Calu3 (cell line): Measurements from ENCODE around the gene MROH9. TPM values are rescaled to one million over a fixed set of nuclear protein-coding genes. Genes with fewer than 3 reads are reported as not detected.
"Not testable (repeated sequence)": the region's sequence is repeated elsewhere in the genome, so short reads cannot be mapped to it uniquely, and the experiment has no call there.

Experiments used
- BruUV-seq: library from RNA; stranded (reverse); fragments of 400-500 nt; replicated peaks from 2 replicates; lab custom pipeline; 2021; lab: Mats Ljungman, UMichigan
- CTCF ChIA-PET: fragments of 300-600 bp; sonication (Branson Sonifier 250); formaldehyde crosslinking; loops from one replicate; lab custom pipeline; 2022; ENCODE audit warnings: antibody characterized with exemption; lab: Charles Lee
- DNase-seq: peaks from one replicate; pipeline ENCODE4 v3.0.0; 2022
- H3K27ac Mint-ChIP-seq: one replicate; pipeline ENCODE4 v1.8.0; 2022; ENCODE audit warnings: mixed read lengths; ENCODE audit not compliant: unreplicated experiment
- H3K27me3 Mint-ChIP-seq: one replicate; pipeline ENCODE4 v1.8.0; 2022; ENCODE audit warnings: mixed read lengths; ENCODE audit not compliant: unreplicated experiment
- H3K36me3 Mint-ChIP-seq: one replicate; pipeline ENCODE4 v1.8.0; 2022; ENCODE audit warnings: mild to moderate bottlenecking, moderate library complexity, mixed read lengths; ENCODE audit not compliant: insufficient read depth, unreplicated experiment
- H3K4me1 Mint-ChIP-seq: one replicate; pipeline ENCODE4 v1.8.0; 2022; ENCODE audit warnings: mild to moderate bottlenecking, low read depth, mixed read lengths; ENCODE audit not compliant: unreplicated experiment
- H3K4me3 Mint-ChIP-seq: one replicate; pipeline ENCODE4 v1.8.0; 2022; ENCODE audit warnings: mild to moderate bottlenecking, low read depth, moderate library complexity, mixed read lengths; ENCODE audit not compliant: unreplicated experiment
- H3K9me3 Mint-ChIP-seq: one replicate; pipeline ENCODE4 v1.8.0; 2022; ENCODE audit warnings: low read depth, mixed read lengths; ENCODE audit not compliant: unreplicated experiment
- intact Hi-C: fragments of 100-400 bp; cut with micrococcal nuclease; formaldehyde crosslinking; loops from one replicate; pipeline ENCODE4 v1.10.0; 2022; ENCODE audit not compliant: unreplicated experiment
- total RNA-seq: library from RNA; stranded (reverse); gene quantifications from 2 replicates; pipeline ENCODE4 v1.2.3, GENCODE V29; 2022
- TF ChIP-seq, protein P1 (sequence below): fragments of 200-600 bp; IDR thresholded peaks from one replicate; pipeline ENCODE4 v1.8.0; 2022; ENCODE audit warnings: antibody characterized with exemption; ENCODE audit not compliant: unreplicated experiment

Gene MROH9
- total RNA-seq, 1 experiment from 2014 or later = not detected

DNA sequence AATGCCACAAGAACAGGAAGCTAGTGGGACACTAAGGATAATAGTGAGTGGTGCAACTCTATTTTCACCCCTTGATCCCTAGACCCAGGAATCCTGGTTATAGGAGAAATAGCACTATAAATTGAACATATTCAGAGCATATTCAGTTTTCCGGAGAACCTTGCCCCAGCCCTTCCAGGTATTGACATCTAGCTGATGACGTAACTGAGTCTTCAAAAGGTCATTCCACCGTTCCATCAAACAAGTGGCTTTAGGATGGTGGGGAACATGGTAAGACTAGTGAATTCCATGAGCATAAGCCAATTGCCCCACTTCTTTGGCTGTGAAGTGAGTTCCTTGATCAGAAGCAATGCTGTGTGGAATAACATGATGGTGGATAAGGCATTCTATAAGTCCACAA, 2.9 kb downstream of the MROH9 start:
- no TSS peak for BruUV-seq
- DNase-seq = no peak
- Mint-ChIP-seq H3K27ac (no peak overlapping the region), H3K27me3 (no peaks in the 10 kb centered on the region), H3K4me3 (no peak overlapping the region), H3K36me3 (no peaks in the 10 kb centered on the region), H3K4me1 (no peaks in the 10 kb centered on the region), H3K9me3 (peaks cover 3% of the 10 kb centered on the region)
- TF ChIP-seq, protein P1, sequence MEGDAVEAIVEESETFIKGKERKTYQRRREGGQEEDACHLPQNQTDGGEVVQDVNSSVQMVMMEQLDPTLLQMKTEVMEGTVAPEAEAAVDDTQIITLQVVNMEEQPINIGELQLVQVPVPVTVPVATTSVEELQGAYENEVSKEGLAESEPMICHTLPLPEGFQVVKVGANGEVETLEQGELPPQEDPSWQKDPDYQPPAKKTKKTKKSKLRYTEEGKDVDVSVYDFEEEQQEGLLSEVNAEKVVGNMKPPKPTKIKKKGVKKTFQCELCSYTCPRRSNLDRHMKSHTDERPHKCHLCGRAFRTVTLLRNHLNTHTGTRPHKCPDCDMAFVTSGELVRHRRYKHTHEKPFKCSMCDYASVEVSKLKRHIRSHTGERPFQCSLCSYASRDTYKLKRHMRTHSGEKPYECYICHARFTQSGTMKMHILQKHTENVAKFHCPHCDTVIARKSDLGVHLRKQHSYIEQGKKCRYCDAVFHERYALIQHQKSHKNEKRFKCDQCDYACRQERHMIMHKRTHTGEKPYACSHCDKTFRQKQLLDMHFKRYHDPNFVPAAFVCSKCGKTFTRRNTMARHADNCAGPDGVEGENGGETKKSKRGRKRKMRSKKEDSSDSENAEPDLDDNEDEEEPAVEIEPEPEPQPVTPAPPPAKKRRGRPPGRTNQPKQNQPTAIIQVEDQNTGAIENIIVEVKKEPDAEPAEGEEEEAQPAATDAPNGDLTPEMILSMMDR = no peak
- intact Hi-C loops = no loop called here
- CTCF ChIA-PET = no interaction called here

DNA sequence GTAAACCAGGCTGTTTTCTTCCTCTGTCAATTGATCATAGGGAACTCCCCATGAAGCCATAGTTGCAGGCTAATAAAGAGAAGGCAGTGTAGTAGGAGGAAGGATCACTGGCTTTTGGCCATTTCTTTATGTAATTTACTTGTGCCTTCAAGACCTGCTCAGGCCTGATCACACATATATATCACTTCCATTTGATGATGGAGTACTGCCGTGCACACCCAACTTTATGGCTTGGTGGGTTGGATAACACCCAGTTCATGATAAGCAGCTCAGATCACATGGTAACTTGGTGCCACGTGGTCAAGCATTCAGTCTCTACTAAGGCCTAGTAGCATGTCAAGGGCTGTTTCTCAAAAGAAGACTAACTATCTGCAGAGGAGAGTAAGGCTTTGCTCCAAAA, 4.1 kb downstream of the MROH9 start:
- H3K4me3 Mint-ChIP-seq = no peak overlapping the region
- no TSS peak for BruUV-seq
- peaks cover 3% of the 10 kb centered on the region for H3K9me3 Mint-ChIP-seq
- no peaks in the 10 kb centered on the region for H3K36me3 Mint-ChIP-seq
- DNase-seq = no peak
- H3K4me1 Mint-ChIP-seq = no peaks in the 10 kb centered on the region
- TF ChIP-seq, protein P1 = no peak
- CTCF ChIA-PET = no interaction called here
- peaks cover 2% of the 10 kb centered on the region for H3K27me3 Mint-ChIP-seq
- intact Hi-C loops = no loop called here
- no peak overlapping the region for H3K27ac Mint-ChIP-seq

DNA sequence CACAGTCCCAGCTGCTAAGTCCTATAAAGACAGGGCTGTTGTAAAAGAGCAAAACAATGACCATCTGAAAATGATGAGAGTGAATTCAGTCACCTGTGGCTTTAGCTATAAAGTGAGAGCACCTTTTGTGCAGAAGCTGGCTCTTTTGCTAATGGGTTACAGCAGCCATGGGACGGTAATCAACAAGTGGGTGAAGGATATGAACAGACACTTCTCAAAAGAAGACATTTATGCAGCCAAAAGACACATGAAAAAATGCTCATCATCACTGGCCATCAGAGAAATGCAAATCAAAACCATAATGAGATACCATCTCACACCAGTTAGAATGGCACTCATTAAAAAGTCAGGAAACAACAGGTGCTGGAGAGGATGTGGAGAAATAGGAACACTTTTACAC, 16.4 kb downstream of the MROH9 start:
- peaks cover 31% of the 10 kb centered on the region for H3K27me3 Mint-ChIP-seq
- DNase-seq, CTCF ChIA-PET, BruUV-seq, intact Hi-C loops, H3K4me1 Mint-ChIP-seq, H3K9me3 Mint-ChIP-seq, H3K36me3 Mint-ChIP-seq, H3K27ac Mint-ChIP-seq, H3K4me3 Mint-ChIP-seq: not testable (repeated sequence)

DNA sequence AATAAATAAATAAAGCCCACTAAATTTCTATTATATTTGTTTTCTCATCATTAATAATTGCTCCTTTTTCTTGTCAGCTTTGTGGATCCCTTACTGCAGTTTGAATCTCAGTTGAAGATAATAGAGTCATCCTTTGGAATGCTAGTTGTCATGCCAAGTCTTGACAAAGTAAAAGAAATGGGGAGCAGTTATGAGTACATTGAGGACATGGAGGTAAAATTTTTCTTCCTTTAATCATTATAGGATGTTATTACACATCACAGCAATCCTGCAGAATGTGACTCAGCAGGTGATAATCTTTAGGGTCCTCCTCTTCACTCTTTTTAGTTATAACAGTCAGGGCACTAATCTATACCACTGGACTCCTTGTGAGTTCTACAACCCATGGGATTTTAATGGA, 24.1 kb downstream of the MROH9 start:
- no TSS peak for BruUV-seq
- CTCF ChIA-PET = no interaction called here
- no peaks in the 10 kb centered on the region for H3K9me3 Mint-ChIP-seq
- TF ChIP-seq, protein P1 = no peak
- H3K4me1 Mint-ChIP-seq = no peaks in the 10 kb centered on the region
- H3K27ac Mint-ChIP-seq = no peak overlapping the region
- DNase-seq = no peak
- H3K4me3 Mint-ChIP-seq = no peak overlapping the region
- intact Hi-C loops = no loop called here
- H3K27me3 Mint-ChIP-seq = peaks cover 11% of the 10 kb centered on the region
- H3K36me3 Mint-ChIP-seq = no peaks in the 10 kb centered on the region

DNA sequence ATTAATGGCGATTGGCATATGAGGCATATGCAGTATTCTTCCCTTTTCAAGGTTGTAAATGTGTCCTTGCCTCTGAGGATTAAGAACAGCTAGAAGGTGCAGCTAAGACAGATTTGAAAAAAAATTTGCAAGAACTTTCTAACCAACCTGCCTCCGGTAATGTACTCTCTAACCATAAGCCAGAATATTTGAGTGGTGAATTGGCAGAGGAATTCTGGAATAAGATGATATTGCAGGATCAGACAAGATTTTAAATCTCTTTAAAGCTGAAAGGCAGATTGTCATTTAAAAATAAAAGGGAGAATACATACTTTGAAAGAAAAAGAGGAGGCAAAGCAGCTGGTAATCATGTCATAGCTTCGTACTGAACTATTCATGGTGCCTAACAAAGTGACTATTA, 29.2 kb downstream of the MROH9 start:
- no peaks in the 10 kb centered on the region for H3K9me3 Mint-ChIP-seq
- no peak overlapping the region for H3K27ac Mint-ChIP-seq
- no peaks in the 10 kb centered on the region for H3K4me1 Mint-ChIP-seq
- H3K4me3 Mint-ChIP-seq = no peak overlapping the region
- BruUV-seq = no TSS peak
- intact Hi-C loops = loop anchor here (10.0 kb wide), 1 partner anchor 440 kb away; no protein-coding TSS in a partner anchor
- H3K36me3 Mint-ChIP-seq = no peaks in the 10 kb centered on the region
- peaks cover 11% of the 10 kb centered on the region for H3K27me3 Mint-ChIP-seq
- CTCF ChIA-PET = no interaction called here
- TF ChIP-seq, protein P1 = no peak
- no peak for DNase-seq
